Activated B cell treated with CpG ODN at 0.5 μM for 24 hours (primary cell): ENCODE data around the gene ERCC3. TPM values are rescaled to one million over a fixed set of nuclear protein-coding genes. Genes with fewer than 3 reads are reported as not detected.

Experiments
- ATAC-seq: fragments of 200-7000 bp; cut with Tn5 transposase; one replicate; pipeline ENCODE4 v1.10.0; 2021; ENCODE audit warnings: low read depth, mild to moderate bottlenecking, moderate library complexity
- CTCF ChIA-PET: fragments of 350-600 bp; sonication (Branson Sonifier 250); formaldehyde crosslinking; loops from one replicate; lab custom pipeline; 2021; ENCODE audit warnings: antibody characterized with exemption; lab: Charles Lee
- POLR2A ChIA-PET: fragments of 350-600 bp; sonication (Branson Sonifier 250); formaldehyde crosslinking; loops from one replicate; lab custom pipeline; 2021; ENCODE audit warnings: antibody characterized with exemption; lab: Charles Lee
- DNase-seq: peaks from one replicate; pipeline ENCODE4 v3.0.0; 2022
- H3K27ac Mint-ChIP-seq: one replicate; pipeline ENCODE4 v1.8.0; 2020; ENCODE audit warnings: mixed read lengths
- H3K27me3 Mint-ChIP-seq: one replicate; pipeline ENCODE4 v1.8.0; 2021; ENCODE audit warnings: mixed read lengths
- H3K36me3 Mint-ChIP-seq: one replicate; pipeline ENCODE4 v1.8.0; 2021; ENCODE audit warnings: low read depth, mixed read lengths
- H3K4me1 Mint-ChIP-seq: one replicate; pipeline ENCODE4 v1.8.0; 2021; ENCODE audit warnings: mixed read lengths
- H3K4me3 Mint-ChIP-seq: one replicate; pipeline ENCODE4 v1.8.0; 2020; ENCODE audit warnings: mild to moderate bottlenecking, mixed read lengths
- H3K9me3 Mint-ChIP-seq: one replicate; pipeline ENCODE4 v1.8.0; 2020; ENCODE audit warnings: mixed read lengths
- intact Hi-C: fragments of 100-400 bp; cut with micrococcal nuclease; formaldehyde crosslinking; loops from one replicate; pipeline ENCODE4 v1.15.1; 2024
- total RNA-seq: library from RNA; stranded (reverse); gene quantifications from 2 replicates; pipeline ENCODE4 v1.2.3, GENCODE V29; 2022
- TF ChIP-seq, protein P1 (sequence below): fragments of 200-600 bp; IDR thresholded peaks from one replicate; pipeline ENCODE4 v1.8.0; 2022; ENCODE audit warnings: antibody characterized with exemption, mild to moderate bottlenecking

Gene ERCC3
- total RNA-seq, 1 donor from 2014 or later = 65.6 TPM

DNA sequence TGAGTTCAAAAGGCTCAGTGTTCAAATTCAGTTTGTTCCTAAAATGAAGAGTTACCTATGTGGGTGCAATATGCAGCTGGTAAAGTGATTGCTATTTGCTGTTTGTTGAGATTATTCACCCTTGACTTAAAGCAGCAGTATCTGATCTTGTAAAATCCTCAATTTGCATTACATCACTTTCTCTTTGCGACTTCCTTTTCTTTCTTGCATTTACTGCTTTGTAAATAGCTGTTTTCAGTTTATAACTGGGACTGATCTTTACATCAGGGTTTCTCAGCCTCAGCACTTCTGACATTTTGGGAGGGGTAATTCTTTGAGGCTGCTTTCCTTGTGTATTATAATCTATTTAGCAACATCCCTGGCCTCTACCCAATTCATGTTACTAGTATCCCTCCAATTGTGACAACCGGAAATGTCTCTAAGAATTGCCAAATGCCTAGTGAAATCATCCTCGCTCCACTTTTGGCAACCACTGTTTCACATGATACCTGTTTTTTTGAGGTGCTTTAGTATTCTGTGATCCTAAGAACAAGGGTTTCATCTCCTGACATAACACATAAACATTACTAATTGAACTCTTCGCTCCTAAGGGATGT, 12.1 kb upstream of the ERCC3 start:
- peaks cover 54% of the 10 kb centered on the region for H3K36me3 Mint-ChIP-seq
- H3K4me3 Mint-ChIP-seq = no peak overlapping the region
- CTCF ChIA-PET = interaction anchor here (0.7 kb wide), 1 partner anchor 44 kb away, joined by 3 read pairs; no protein-coding TSS in a partner anchor
- peak overlapping the region; percentile 22 for H3K27ac Mint-ChIP-seq
- no peaks in the 10 kb centered on the region for H3K9me3 Mint-ChIP-seq
- H3K27me3 Mint-ChIP-seq = no peaks in the 10 kb centered on the region
- DNase-seq = no peak
- intact Hi-C loops = no loop called here
- TF ChIP-seq, protein P1, sequence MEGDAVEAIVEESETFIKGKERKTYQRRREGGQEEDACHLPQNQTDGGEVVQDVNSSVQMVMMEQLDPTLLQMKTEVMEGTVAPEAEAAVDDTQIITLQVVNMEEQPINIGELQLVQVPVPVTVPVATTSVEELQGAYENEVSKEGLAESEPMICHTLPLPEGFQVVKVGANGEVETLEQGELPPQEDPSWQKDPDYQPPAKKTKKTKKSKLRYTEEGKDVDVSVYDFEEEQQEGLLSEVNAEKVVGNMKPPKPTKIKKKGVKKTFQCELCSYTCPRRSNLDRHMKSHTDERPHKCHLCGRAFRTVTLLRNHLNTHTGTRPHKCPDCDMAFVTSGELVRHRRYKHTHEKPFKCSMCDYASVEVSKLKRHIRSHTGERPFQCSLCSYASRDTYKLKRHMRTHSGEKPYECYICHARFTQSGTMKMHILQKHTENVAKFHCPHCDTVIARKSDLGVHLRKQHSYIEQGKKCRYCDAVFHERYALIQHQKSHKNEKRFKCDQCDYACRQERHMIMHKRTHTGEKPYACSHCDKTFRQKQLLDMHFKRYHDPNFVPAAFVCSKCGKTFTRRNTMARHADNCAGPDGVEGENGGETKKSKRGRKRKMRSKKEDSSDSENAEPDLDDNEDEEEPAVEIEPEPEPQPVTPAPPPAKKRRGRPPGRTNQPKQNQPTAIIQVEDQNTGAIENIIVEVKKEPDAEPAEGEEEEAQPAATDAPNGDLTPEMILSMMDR = no peak
- no peak for ATAC-seq
- H3K4me1 Mint-ChIP-seq = peaks cover 11% of the 10 kb centered on the region
- POLR2A ChIA-PET = interaction anchor here (0.7 kb wide), 1 partner anchor 23 kb away, joined by 5 read pairs; no protein-coding TSS in a partner anchor

GRCh38 chr2:127302168-127302567, 8.2 kb upstream of the ERCC3 start:
- TF ChIP-seq, protein P1 = no peak
- Mint-ChIP-seq H3K4me3 (no peak overlapping the region), H3K4me1 (peaks cover 11% of the 10 kb centered on the region), H3K27me3 (no peaks in the 10 kb centered on the region), H3K36me3 (peaks cover 26% of the 10 kb centered on the region), H3K27ac (no peak overlapping the region), H3K9me3 (no peaks in the 10 kb centered on the region)
- ATAC-seq (no peak), DNase-seq (no peak)
- POLR2A ChIA-PET = interaction anchor here (0.7 to 2.0 kb wide), 2 partner anchors 8 to 86 kb away, joined by 3 to 6 read pairs; partner anchors contain the start of gene ERCC3
- CTCF ChIA-PET = no interaction called here
- intact Hi-C loops = no loop called here

DNA sequence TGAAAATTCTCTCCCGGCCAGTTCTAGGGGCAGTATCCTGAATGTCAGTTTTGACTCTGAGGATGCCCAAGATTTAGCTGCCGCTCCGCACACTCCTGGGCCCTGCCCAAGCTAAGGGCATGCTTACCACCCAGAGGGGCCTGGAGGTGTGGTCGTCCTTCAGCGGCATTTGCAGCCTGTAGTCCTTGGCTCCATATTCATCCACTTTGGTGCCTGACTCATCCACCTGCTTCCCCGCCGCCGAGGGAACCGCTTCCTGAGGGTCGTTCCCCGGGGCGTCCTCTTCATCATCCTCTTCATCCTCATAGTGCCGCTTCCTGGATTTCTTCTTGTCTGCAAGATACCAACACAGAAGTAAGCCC, 577 bp downstream of the ERCC3 start:
- POLR2A ChIA-PET = interaction anchor here (0.6 to 1.9 kb wide), 10 partner anchors 8 to 798 kb away, joined by 3 to 22 read pairs (median 6); partner anchors contain the start of genes IWS1, SAP130 and UGGT1
- Mint-ChIP-seq H3K4me3 (peak overlapping the region; percentile 97), H3K27me3 (no peaks in the 10 kb centered on the region), H3K4me1 (peaks cover 25% of the 10 kb centered on the region), H3K9me3 (no peaks in the 10 kb centered on the region), H3K36me3 (peaks cover 47% of the 10 kb centered on the region), H3K27ac (peak overlapping the region; percentile 95)
- no peak for DNase-seq
- CTCF ChIA-PET = interaction anchor here (0.9 to 1.4 kb wide), 3 partner anchors 122 to 186 kb away, joined by 3 to 10 read pairs (median 3); no protein-coding TSS in a partner anchor
- no peak for ATAC-seq
- TF ChIP-seq, protein P1 = no peak
- intact Hi-C loops = loop anchor here (1.0 to 10.0 kb wide), 4 partner anchors 212 to 734 kb away; partner anchors contain the start of genes POLR2D and SAP130

GRCh38 chr2:127288274-127288673, 5.7 kb downstream of the ERCC3 start:
- intact Hi-C loops = no loop called here
- DNase-seq (no peak), ATAC-seq (no peak)
- H3K4me3 Mint-ChIP-seq = no peak overlapping the region
- H3K27me3 Mint-ChIP-seq = no peaks in the 10 kb centered on the region
- ChIA-PET CTCF (no interaction called here), POLR2A (no interaction called here)
- H3K27ac Mint-ChIP-seq = no peak overlapping the region
- no peaks in the 10 kb centered on the region for H3K9me3 Mint-ChIP-seq
- peaks cover 18% of the 10 kb centered on the region for H3K4me1 Mint-ChIP-seq
- H3K36me3 Mint-ChIP-seq = peaks cover 88% of the 10 kb centered on the region
- TF ChIP-seq, protein P1 = no peak

- CTCF ChIA-PET = no interaction called here
- TF ChIP-seq, protein P1 = no peak
- Mint-ChIP-seq H3K27me3 (no peaks in the 10 kb centered on the region), H3K36me3 (peaks cover 95% of the 10 kb centered on the region), H3K4me3 (no peak overlapping the region), H3K9me3 (no peaks in the 10 kb centered on the region), H3K4me1 (peaks cover 24% of the 10 kb centered on the region), H3K27ac (no peak overlapping the region)
- ATAC-seq (no peak), DNase-seq (no peak)
- intact Hi-C loops = no loop called here
- POLR2A ChIA-PET = interaction anchor here (0.5 kb wide), 1 partner anchor 23 kb away, joined by 5 read pairs; no protein-coding TSS in a partner anchor
Measured at GRCh38 chr2:127283275-127283674, 10.7 kb downstream of the ERCC3 start.
